Testis (tissue), 3 donors: ENCODE measurements around the gene SMLR1. TPM values are rescaled to one million over a fixed set of nuclear protein-coding genes. Genes with fewer than 3 reads are reported as not detected.

Source experiments
- DNase-seq: peaks from one replicate; pipeline ENCODE4 v3.0.0-alpha.2; 2019
- H3K27ac ChIP-seq, 2 donors: fragments of 200-600 bp; sonication (generic); one replicate each; pipeline ENCODE4 v1.5.1; 2019
- H3K27me3 ChIP-seq: fragments of 200-600 bp; sonication (generic); one replicate; pipeline ENCODE4 v1.5.1; 2019
- H3K36me3 ChIP-seq: fragments of 200-600 bp; sonication (generic); one replicate; pipeline ENCODE4 v1.5.1; 2017; ENCODE audit warnings: low read depth; ENCODE audit errors: missing control alignments
- H3K4me1 ChIP-seq: fragments of 200-600 bp; sonication (generic); one replicate; pipeline ENCODE4 v1.5.1; 2019
- H3K4me3 ChIP-seq, 2 donors: fragments of 200-600 bp; sonication (generic); one replicate each; pipeline ENCODE4 v1.5.1; 2017 to 2019
- H3K9me3 ChIP-seq: fragments of 200-600 bp; sonication (generic); one replicate; pipeline ENCODE4 v1.5.1; 2017
- POLR2A ChIP-seq: fragments of 450-650 bp; IDR thresholded peaks from one replicate; pipeline ENCODE4 v1.6.1; 2017; ENCODE audit warnings: antibody characterized with exemption, mild to moderate bottlenecking, moderate library complexity
- WGBS, 2 donors: methylation state at CpG; one replicate each; pipeline ENCODE4 v1.1.5; 2018; 5-methylcytosine and 5-hydroxymethylcytosine counted together
- intact Hi-C: fragments of 100-400 bp; cut with DNase I; formaldehyde crosslinking; loops from one replicate; pipeline ENCODE4 v1.15.1; 2023; ENCODE audit warnings: low total_unique reads
- polyA plus RNA-seq: library from polyadenylated mRNA; stranded (reverse); fragments of 350-450 nt; fragmentation: Illumina TruSeq; extraction: RNeasy Lipid Tissue Mini Kit (QIAGEN cat#74804); gene quantifications from one replicate; pipeline ENCODE4 v1.2.3, GENCODE V29; 2014; ENCODE audit warnings: low read depth, low replicate concordance; ENCODE audit not compliant: insufficient read depth
- total RNA-seq, 2 donors: library from RNA; depleted of rRNA; stranded (reverse); fragments of >200 nt; gene quantifications; one replicate each; pipeline ENCODE4 v1.2.3, GENCODE V29; 2016
- TF ChIP-seq, protein P1 (sequence below), 3 experiments: fragments of 450-650 bp in 2 of 3; fragments of 200-600 bp in 1 of 3; sonication (generic) in 1 of 3; IDR thresholded peaks; one replicate each; pipeline ENCODE4 v1.5.1; 2016 to 2019; ENCODE audit warnings: antibody characterized with exemption in 3 of 3, mild to moderate bottlenecking in 2 of 3, moderate library complexity in 1 of 3

The SMLR1 gene
- total and polyA plus RNA-seq, 3 donors from 2014 or later: 0.28 to 0.94 (median 0.31) TPM

DNA sequence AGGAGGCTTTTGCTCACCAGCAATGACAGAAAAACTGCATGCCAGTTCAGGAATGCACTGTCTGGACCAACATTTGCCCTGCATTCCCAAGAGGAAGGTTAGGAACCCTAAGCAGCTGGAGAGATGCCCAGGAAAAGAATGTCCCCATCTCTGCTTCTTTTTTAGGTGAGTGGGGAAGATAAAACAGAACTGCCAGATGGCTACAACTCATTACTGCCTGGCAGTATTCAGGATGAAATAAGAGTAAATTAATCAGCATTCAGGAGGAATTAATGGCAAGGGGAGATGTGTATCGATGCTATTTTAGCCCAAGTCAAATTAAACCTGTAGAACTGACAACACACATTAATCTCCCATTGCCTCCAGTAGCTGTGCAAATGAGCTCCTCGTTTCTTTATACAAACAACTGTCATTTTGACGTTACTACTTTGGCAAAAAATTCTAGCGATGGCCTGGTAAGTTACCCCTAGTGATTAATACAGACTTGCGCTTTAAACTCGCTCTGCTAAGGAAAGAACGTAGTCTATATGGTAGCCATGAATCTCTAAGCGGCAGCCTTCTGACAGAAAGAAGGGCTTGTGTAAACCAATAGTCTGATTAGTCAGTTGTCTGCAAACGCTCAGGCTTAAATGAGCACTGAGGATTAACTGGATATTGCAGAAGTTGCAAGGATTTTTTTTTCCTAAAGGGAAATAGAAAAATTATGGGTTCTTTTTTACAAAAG, 16.7 kb upstream of the SMLR1 start:
- H3K4me1 ChIP-seq: no peaks in the 10 kb centered on the region
- intact Hi-C loops: no loop called here
- no peak for DNase-seq
- no peaks in the 10 kb centered on the region for H3K27me3 ChIP-seq
- H3K9me3 ChIP-seq: no peaks in the 10 kb centered on the region
- no peaks in the 10 kb centered on the region for H3K36me3 ChIP-seq
- H3K4me3 ChIP-seq: no peak overlapping the region
- H3K27ac ChIP-seq: no peak overlapping the region
- 58 to 59% methylated on average over 9 of the region's 9 CpGs for WGBS, 2 donors
- TF ChIP-seq POLR2A: no peak
- TF ChIP-seq, protein P1, sequence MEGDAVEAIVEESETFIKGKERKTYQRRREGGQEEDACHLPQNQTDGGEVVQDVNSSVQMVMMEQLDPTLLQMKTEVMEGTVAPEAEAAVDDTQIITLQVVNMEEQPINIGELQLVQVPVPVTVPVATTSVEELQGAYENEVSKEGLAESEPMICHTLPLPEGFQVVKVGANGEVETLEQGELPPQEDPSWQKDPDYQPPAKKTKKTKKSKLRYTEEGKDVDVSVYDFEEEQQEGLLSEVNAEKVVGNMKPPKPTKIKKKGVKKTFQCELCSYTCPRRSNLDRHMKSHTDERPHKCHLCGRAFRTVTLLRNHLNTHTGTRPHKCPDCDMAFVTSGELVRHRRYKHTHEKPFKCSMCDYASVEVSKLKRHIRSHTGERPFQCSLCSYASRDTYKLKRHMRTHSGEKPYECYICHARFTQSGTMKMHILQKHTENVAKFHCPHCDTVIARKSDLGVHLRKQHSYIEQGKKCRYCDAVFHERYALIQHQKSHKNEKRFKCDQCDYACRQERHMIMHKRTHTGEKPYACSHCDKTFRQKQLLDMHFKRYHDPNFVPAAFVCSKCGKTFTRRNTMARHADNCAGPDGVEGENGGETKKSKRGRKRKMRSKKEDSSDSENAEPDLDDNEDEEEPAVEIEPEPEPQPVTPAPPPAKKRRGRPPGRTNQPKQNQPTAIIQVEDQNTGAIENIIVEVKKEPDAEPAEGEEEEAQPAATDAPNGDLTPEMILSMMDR (IDR thresholded peaks at IDR 0.05): no peak

DNA sequence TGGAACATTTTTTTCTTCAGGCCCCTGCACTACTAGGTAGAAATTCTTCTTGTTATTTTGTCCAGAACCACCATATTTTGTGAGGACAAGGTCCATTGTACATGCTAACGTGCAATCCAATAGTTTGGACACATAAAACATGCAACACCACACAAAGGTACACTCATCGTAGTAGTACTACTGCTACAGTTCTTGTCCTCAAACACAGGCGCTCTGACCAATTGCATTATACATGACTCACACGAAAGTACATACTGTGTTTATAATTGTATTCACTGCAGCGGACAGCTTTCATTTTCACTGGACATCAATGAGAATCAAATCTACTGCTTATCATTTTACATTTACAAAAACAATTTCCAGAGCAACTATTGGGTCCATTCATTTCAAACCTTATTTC, 15.3 kb upstream of the SMLR1 start:
- Histone ChIP-seq H3K9me3 (no peaks in the 10 kb centered on the region), H3K4me3 (no peak overlapping the region), H3K4me1 (no peaks in the 10 kb centered on the region), H3K36me3 (no peaks in the 10 kb centered on the region), H3K27me3 (no peaks in the 10 kb centered on the region), H3K27ac (no peak overlapping the region)
- no peak for DNase-seq
- 88 to 98% methylated on average over 5 of the region's 5 CpGs for WGBS, 2 donors
- TF ChIP-seq, protein P1 (IDR thresholded peaks at IDR 0.05): no peak
- no peak for TF ChIP-seq POLR2A
- intact Hi-C loops: no loop called here

DNA sequence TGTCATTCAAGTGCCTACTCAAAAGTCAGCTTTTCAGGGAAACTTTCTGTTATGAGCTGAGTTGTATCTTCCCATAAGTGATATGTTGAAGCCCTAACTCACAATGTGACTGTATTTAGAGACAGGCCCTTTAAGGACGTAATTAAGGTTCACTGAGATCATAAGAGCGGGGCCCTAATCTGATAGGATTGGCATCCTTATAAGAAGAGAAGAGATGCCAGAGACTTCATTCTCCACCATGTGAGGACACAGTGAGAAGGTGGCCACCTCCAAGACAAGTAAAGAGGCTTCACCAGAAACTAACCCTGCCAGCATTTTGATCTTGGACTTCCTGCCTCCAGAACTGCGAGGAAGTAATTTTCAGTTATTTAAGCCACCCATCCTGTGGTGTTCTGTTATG, 12.7 kb upstream of the SMLR1 start:
- no peak overlapping the region for H3K27ac ChIP-seq
- no peaks in the 10 kb centered on the region for H3K4me1 ChIP-seq
- 91 to 98% methylated on average over 3 of the region's 3 CpGs for WGBS, 2 donors
- no peak for DNase-seq
- H3K27me3 ChIP-seq: no peaks in the 10 kb centered on the region
- no peak for TF ChIP-seq POLR2A
- TF ChIP-seq, protein P1 (IDR thresholded peaks at IDR 0.05): no peak
- intact Hi-C loops: no loop called here
- no peaks in the 10 kb centered on the region for H3K9me3 ChIP-seq
- H3K4me3 ChIP-seq: no peak overlapping the region
- H3K36me3 ChIP-seq: no peaks in the 10 kb centered on the region

DNA sequence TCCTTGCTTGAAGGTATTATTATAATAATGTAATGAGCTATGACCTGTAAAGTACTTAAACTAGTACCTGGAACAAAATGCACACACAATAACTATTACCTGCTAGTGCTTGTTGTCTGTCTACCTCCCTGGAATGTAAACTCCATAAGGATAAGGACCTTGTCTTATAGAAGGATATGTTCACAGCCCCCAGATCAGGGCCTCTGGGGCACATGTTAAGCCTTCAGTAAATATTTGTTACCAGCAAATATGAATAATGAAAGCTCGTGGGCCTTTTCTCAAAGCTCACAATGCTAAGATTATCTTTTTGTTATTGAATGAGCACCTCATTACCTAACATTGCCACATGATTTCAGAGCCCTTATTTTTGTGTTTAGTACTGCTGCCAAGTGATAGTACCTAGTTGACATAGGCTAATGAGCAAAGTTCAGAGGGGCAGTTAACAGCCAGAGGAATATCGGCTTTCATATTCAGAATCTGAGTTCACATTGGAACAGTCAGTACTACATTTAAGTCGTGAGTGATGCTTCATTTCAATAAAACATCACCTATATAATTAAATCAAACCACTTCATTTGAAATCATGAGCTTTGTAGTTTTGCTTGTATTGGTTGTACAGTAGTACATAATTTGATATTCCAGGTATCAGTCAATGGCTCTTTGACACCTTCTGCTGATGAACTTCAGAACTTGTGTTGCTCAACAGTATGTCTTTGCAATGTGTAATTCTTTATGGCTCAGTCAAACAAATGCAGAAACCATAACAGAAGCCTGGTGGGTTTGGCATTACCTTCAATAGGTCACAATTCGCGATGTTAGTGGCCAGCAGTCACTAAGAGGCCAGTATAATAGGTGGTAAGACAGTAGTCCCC, 11.8 kb upstream of the SMLR1 start:
- Histone ChIP-seq H3K4me1 (no peaks in the 10 kb centered on the region), H3K36me3 (no peaks in the 10 kb centered on the region), H3K9me3 (no peaks in the 10 kb centered on the region), H3K27me3 (no peaks in the 10 kb centered on the region), H3K27ac (no peak overlapping the region), H3K4me3 (no peak overlapping the region)
- no peak for TF ChIP-seq POLR2A
- TF ChIP-seq, protein P1 (IDR thresholded peaks at IDR 0.05): no peak
- 90 to 94% methylated on average over 5 of the region's 5 CpGs for WGBS, 2 donors
- intact Hi-C loops: no loop called here
- no peak for DNase-seq
